ENCODE data around the gene CLDN9.

CLDN9 gene

DNA sequence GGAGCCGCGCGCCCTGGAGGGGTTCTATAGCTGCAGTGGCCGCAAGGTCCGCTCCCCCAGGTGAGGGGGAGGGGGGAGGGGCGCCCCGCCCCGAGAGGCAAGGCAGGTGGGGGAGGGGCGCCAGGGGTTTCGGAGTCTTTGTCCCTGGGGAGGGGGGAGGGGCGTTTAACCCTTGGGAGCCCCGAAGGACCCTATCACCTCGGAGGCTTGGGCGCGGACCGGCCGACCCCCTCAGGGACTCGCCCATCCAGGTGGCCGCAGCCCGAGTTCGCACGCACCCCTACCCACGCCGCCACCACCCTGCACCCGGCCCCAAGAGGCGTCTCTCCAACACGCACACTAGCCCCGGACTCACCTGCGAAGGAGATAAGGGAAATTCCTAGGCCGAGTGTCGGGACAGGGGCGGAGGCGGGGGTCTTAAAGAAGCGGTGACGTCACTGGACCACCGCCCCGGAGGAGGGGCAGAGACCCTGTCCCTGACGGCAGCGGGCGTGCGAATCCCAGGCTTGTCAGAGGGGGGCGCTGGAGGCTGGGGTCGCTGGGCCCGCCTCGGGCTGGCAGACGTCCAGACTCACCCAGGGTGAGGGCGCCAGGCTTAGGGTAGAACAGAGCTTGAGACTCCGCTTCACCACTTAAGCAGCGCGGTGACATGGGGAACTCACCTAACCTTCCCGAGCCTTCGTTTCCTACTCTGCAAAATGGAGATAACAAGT lies 5.2 kb downstream of the CLDN9 start, which contains the start of gene CLDN6:
TSS of gene CLDN6 (minus strand) at position 390 of the 713 bp plus-strand sequence. CDS start 2,162 bp downstream, outside the sequence.
- no peaks in the 10 kb centered on the region for H3K36me3 ChIP-seq (ENCODE audit: control insufficient read depth, insufficient read depth, low read length)
- no peak within 1 kb of the TSS for H3K4me3 ChIP-seq (replicated peaks; ENCODE audit: low read depth, low read length)
- no peak for DNase-seq (ENCODE audit: extremely low read depth, insufficient read length)
- H3K27me3 ChIP-seq (replicated peaks; ENCODE audit: control insufficient read depth, insufficient read depth, low read length): no peaks in the 10 kb centered on the region; the same call in none of the 2 replicates
- TF ChIP-seq CTCF (IDR thresholded peaks at IDR 0.05; ENCODE audit: insufficient read depth, low read length, poor library complexity, severe bottlenecking): peak; percentile 29

GRCh38 chr16:3019594-3020246 lies 7.0 kb downstream of the CLDN9 start:
- no peaks in the 10 kb centered on the region; the same call in 1 of the 2 replicates for H3K27me3 ChIP-seq (replicated peaks; ENCODE audit: control insufficient read depth, insufficient read depth, low read length)
- no peaks in the 10 kb centered on the region for H3K36me3 ChIP-seq (ENCODE audit: control insufficient read depth, insufficient read depth, low read length)
- DNase-seq (ENCODE audit: extremely low read depth, insufficient read length): no peak
- H3K4me3 ChIP-seq (replicated peaks; ENCODE audit: low read depth, low read length): peak overlapping the region; percentile 58
- no peak for TF ChIP-seq CTCF (IDR thresholded peaks at IDR 0.05; ENCODE audit: insufficient read depth, low read length, poor library complexity, severe bottlenecking)

GRCh38 chr16:3020247-3020603 lies 7.5 kb downstream of the CLDN9 start, which contains the start of gene TNFRSF12A:
TNFRSF12A (plus strand) TSS chr16:3020368; CDS start chr16:3020398, 30 bp downstream.
- Histone ChIP-seq H3K4me3 (replicated peaks; ENCODE audit: low read depth, low read length) (peak within 1 kb of the TSS; percentile 58), H3K27me3 (replicated peaks; ENCODE audit: control insufficient read depth, insufficient read depth, low read length) (no peaks in the 10 kb centered on the region; the same call in 1 of the 2 replicates), H3K36me3 (ENCODE audit: control insufficient read depth, insufficient read depth, low read length) (no peaks in the 10 kb centered on the region)
- no peak for TF ChIP-seq CTCF (IDR thresholded peaks at IDR 0.05; ENCODE audit: insufficient read depth, low read length, poor library complexity, severe bottlenecking)
- peak; percentile 84 for DNase-seq (ENCODE audit: extremely low read depth, insufficient read length)

GRCh38 chr16:3020604-3021448 lies 8.1 kb downstream of the CLDN9 start:
- DNase-seq (ENCODE audit: extremely low read depth, insufficient read length): no peak
- Histone ChIP-seq H3K36me3 (ENCODE audit: control insufficient read depth, insufficient read depth, low read length) (no peaks in the 10 kb centered on the region; the same call in none of the 2 replicates), H3K27me3 (replicated peaks; ENCODE audit: control insufficient read depth, insufficient read depth, low read length) (no peaks in the 10 kb centered on the region; the same call in 1 of the 2 replicates), H3K4me3 (replicated peaks; ENCODE audit: low read depth, low read length) (peak overlapping the region; percentile 56)
- TF ChIP-seq CTCF (IDR thresholded peaks at IDR 0.05; ENCODE audit: insufficient read depth, low read length, poor library complexity, severe bottlenecking): no peak

- peak; percentile 79 for DNase-seq (ENCODE audit: extremely low read depth, insufficient read length)
- H3K36me3 ChIP-seq (ENCODE audit: control insufficient read depth, insufficient read depth, low read length): peaks cover 8% of the 10 kb centered on the region
- no peaks in the 10 kb centered on the region; the same call in 1 of the 2 replicates for H3K27me3 ChIP-seq (replicated peaks; ENCODE audit: control insufficient read depth, insufficient read depth, low read length)
- H3K4me3 ChIP-seq (replicated peaks; ENCODE audit: low read depth, low read length): peak overlapping the region; percentile 56
- TF ChIP-seq CTCF (IDR thresholded peaks at IDR 0.05; ENCODE audit: insufficient read depth, low read length, poor library complexity, severe bottlenecking): peak; percentile 50
These were observed 8.9 kb downstream of the CLDN9 start for GRCh38 chr16:3021449-3022207.

All from GM06990 (cell line).